ENCODE data around the gene ATP8A1.
A peak's percentile ranks its signal among the peaks of the same experiment; 100 is the strongest.
"Not testable (repeated sequence)": the region's sequence is repeated elsewhere in the genome, so short reads cannot be mapped to it uniquely, and the experiment has no call there.

Gene ATP8A1

DNA sequence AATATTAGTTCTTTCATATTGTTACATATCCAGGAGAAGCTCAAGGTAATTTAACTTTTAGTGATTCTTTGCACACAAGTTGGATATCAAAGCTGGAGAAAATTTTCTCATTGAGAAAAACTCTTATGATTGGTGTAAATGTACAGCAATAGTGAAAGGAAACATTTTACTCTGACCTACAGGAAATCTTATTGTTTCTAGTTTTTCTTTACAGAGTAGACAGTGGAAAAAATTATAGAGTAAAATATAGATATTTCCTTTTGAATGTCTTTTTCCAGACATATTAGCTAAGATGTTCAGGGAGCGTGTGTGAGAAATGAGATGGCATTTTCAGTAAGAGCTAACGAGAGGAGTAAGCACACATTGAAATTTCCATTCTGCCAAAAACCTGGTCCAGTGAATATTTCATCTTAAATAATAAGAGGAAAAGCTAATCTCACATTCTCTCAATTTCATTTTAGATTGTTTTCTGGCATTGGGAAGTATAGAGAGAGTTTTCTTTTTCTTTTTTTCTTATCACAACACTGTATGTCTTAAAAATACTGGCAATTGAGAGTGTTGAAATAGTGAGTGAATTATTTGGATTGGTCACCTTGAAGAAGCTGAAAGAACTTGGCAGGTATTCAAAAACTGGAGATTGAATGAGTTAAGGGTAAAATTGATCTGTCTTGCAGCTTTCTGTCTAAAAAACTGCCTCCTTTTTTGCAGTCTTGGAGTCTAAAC is 15.6 kb upstream of the ATP8A1 start:
- no peaks in the 10 kb centered on the region for H3K27me3 ChIP-seq (ENCODE audit: control insufficient read depth, insufficient read depth, low read length)
- no peak overlapping the region for H3K4me3 ChIP-seq (ENCODE audit: low read depth, low read length)
- H3K27ac ChIP-seq (ENCODE audit: low read depth, low read length) = no peak overlapping the region
- H3K36me3 ChIP-seq (ENCODE audit: control insufficient read depth, insufficient read depth, low read length) = no peaks in the 10 kb centered on the region
- peaks cover 7% of the 10 kb centered on the region; the same call in 1 of the 2 replicates for H3K4me1 ChIP-seq (ENCODE audit: control insufficient read depth, insufficient read depth, low read length)
- no peak overlapping the region for H3K9ac ChIP-seq (ENCODE audit: low read depth, low read length)
- no peaks in the 10 kb centered on the region for H3K9me3 ChIP-seq (ENCODE audit: control insufficient read depth, insufficient read depth, low read length)

DNA sequence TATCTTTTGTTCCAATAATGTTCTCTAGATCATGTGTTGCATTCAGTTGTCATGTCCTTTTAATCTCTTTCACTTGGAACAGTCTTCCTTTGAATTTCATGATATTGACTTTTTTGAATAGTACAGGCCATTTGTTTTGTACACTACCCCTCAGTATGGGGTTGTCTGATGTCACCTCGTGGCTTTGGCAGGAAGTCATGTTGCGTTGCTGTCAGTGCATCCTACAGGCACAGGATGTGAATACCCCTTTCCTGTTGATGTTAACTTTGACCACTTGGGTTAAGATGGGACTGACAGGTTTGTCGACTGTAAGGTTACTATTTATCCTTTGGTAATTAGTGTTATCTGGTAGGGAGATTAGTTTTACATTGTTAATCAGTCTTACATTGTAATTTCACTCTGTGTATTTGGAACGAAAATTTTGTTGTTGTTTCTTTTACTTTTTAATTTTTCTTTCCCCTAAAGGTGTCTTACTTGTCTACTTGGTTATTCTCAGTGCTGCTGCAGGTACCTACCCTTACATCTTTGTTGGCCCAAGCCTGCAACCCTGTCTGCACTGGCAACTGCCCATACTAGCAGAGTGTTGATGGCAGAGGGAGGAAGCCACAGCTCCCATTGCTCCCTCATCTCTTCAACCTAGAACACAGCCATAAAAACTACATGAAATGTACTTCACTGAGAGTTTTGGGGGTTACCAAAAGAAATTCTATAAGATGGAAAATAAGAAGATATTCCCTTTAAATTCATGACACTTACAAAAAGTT is 14.7 kb upstream of the ATP8A1 start:
- no peak overlapping the region for H3K27ac ChIP-seq (ENCODE audit: low read depth, low read length)
- H3K27me3 ChIP-seq (ENCODE audit: control insufficient read depth, insufficient read depth, low read length) = no peaks in the 10 kb centered on the region
- no peaks in the 10 kb centered on the region for H3K36me3 ChIP-seq (ENCODE audit: control insufficient read depth, insufficient read depth, low read length)
- no peaks in the 10 kb centered on the region for H3K9me3 ChIP-seq (ENCODE audit: control insufficient read depth, insufficient read depth, low read length)
- H3K4me1 ChIP-seq (ENCODE audit: control insufficient read depth, insufficient read depth, low read length) = peaks cover 7% of the 10 kb centered on the region; the same call in 1 of the 2 replicates
- no peak overlapping the region for H3K9ac ChIP-seq (ENCODE audit: low read depth, low read length)
- no peak overlapping the region for H3K4me3 ChIP-seq (ENCODE audit: low read depth, low read length)

DNA sequence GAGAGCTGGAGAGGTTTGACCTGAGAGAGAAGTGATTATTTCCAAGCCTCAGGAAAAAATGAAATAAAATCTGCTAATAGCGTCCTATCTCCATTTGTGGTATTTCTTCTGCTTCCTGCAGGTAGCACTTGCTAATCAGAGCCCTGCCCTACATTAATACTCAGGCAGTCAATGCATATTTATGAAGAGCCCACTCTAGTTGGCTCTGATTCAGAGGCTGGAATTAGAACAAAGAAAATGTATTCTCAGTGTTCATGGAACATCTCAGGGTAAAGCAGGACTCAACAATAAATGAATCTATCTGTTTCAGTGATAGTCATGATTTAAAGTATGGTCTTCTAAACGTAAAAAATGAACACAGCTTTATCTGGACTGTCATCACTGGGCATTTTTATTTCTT is 1.4 kb upstream of the ATP8A1 start:
- Histone ChIP-seq H3K27me3 (ENCODE audit: control insufficient read depth, insufficient read depth, low read length) (peaks cover 10% of the 10 kb centered on the region), H3K27ac (ENCODE audit: low read depth, low read length) (no peak overlapping the region), H3K4me1 (ENCODE audit: control insufficient read depth, insufficient read depth, low read length) (peaks cover 19% of the 10 kb centered on the region), H3K9me3 (ENCODE audit: control insufficient read depth, insufficient read depth, low read length) (no peaks in the 10 kb centered on the region), H3K4me3 (ENCODE audit: low read depth, low read length) (peak overlapping the region; percentile 78), H3K9ac (ENCODE audit: low read depth, low read length) (no peak overlapping the region), H3K36me3 (ENCODE audit: control insufficient read depth, insufficient read depth, low read length) (no peaks in the 10 kb centered on the region)

- Histone ChIP-seq H3K36me3 (ENCODE audit: control insufficient read depth, insufficient read depth, low read length) (no peaks in the 10 kb centered on the region), H3K27me3 (ENCODE audit: control insufficient read depth, insufficient read depth, low read length) (peaks cover 10% of the 10 kb centered on the region), H3K9ac (ENCODE audit: low read depth, low read length) (peak overlapping the region; percentile 45), H3K27ac (ENCODE audit: low read depth, low read length) (no peak overlapping the region), H3K4me3 (ENCODE audit: low read depth, low read length) (peak overlapping the region; percentile 78), H3K9me3 (ENCODE audit: control insufficient read depth, insufficient read depth, low read length) (no peaks in the 10 kb centered on the region), H3K4me1 (ENCODE audit: control insufficient read depth, insufficient read depth, low read length) (peaks cover 19% of the 10 kb centered on the region)
Observed at GRCh38 chr4:42656679-42656943, 294 bp downstream of the ATP8A1 start.

DNA sequence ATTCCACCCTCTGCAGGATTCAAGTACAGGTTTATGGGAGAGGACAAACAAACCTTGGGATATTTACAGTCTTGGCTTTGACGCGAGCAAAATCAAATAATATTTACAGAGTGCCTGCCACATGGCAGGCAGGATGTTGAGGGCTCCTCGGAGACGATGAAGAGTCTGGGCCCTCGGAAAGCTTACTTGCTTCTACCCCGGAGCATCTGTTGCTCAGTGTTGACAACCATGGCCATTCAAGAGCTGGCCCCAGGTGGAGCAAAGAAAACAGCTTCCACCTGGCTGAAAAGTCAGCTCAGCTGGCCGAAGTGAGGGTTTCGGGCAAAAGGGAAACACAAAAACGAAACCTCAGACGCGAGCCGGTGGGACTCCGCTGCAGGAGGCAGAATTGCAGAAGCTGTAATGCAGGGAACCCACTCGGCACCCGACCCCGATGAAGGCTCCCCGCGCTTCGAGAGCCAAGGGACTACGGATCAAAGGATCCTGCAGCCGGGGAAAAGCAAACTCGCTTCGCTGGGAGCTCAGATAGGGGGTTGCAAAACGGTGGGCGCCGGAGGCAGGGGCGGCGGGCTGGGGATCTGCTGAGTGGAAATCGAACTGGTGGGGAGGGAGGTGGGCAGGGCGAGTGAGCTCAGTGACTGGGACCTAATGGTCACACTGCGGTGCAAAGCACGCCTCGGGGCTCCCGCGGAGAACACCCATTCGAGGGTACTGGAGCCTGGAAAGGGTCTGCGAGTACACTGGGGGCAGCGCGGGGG is 805 bp downstream of the ATP8A1 start:
- no peaks in the 10 kb centered on the region for H3K36me3 ChIP-seq (ENCODE audit: control insufficient read depth, insufficient read depth, low read length)
- H3K27me3 ChIP-seq (ENCODE audit: control insufficient read depth, insufficient read depth, low read length) = peaks cover 10% of the 10 kb centered on the region
- no peak overlapping the region for H3K27ac ChIP-seq (ENCODE audit: low read depth, low read length)
- H3K9me3 ChIP-seq (ENCODE audit: control insufficient read depth, insufficient read depth, low read length) = no peaks in the 10 kb centered on the region
- peaks cover 19% of the 10 kb centered on the region for H3K4me1 ChIP-seq (ENCODE audit: control insufficient read depth, insufficient read depth, low read length)
- H3K4me3 ChIP-seq (ENCODE audit: low read depth, low read length) = peak overlapping the region; percentile 78
- H3K9ac ChIP-seq (ENCODE audit: low read depth, low read length) = peak overlapping the region; percentile 45

GRCh38 chr4:42655269-42655637 is 1.7 kb downstream of the ATP8A1 start:
- H3K27ac ChIP-seq (ENCODE audit: low read depth, low read length) = no peak overlapping the region
- H3K9me3 ChIP-seq (ENCODE audit: control insufficient read depth, insufficient read depth, low read length) = no peaks in the 10 kb centered on the region
- H3K36me3 ChIP-seq (ENCODE audit: control insufficient read depth, insufficient read depth, low read length) = no peaks in the 10 kb centered on the region
- H3K4me1 ChIP-seq (ENCODE audit: control insufficient read depth, insufficient read depth, low read length) = peaks cover 19% of the 10 kb centered on the region
- peaks cover 10% of the 10 kb centered on the region for H3K27me3 ChIP-seq (ENCODE audit: control insufficient read depth, insufficient read depth, low read length)
- H3K4me3 ChIP-seq (ENCODE audit: low read depth, low read length) = peak overlapping the region; percentile 78; the same call in 1 of the 2 replicates
- H3K9ac ChIP-seq (ENCODE audit: low read depth, low read length) = no peak overlapping the region

DNA sequence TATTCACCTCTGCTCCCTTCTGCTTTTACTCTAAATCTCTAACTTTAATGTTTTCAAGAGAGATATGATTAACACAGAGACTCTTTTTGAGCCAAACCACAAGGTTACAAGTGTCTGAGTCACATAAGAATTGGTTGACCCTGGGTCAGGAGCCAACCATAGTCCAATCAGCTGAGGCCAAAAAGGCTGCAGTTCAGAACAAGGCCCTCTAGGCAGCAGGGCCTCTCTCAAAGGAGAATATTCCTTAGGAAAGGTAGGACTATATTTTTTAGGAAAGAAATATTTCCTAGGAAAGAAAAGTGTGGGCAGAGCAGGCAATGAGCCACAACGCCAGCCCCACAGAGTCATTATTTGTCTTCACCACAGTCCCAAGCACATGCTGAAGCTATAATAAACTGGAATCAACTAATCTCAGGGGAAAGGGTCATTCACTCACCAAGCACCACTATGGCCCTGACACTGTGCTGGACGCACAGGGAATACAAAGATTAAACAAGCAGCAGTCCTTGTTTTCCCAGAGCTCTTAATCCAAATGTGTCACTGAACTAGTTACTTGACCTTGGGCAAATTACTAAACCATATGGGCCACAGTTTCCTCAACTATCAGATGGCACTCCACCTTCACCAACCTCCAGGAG is 2.2 kb downstream of the ATP8A1 start:
- peaks cover 19% of the 10 kb centered on the region for H3K4me1 ChIP-seq (ENCODE audit: control insufficient read depth, insufficient read depth, low read length)
- H3K27ac ChIP-seq (ENCODE audit: low read depth, low read length) = no peak overlapping the region
- H3K9ac ChIP-seq (ENCODE audit: low read depth, low read length) = no peak overlapping the region
- H3K4me3 ChIP-seq (ENCODE audit: low read depth, low read length) = 0 out of 2 replicates have a peak overlapping the region, but pooled peaks have one; percentile 78
- peaks cover 10% of the 10 kb centered on the region for H3K27me3 ChIP-seq (ENCODE audit: control insufficient read depth, insufficient read depth, low read length)
- H3K9me3 ChIP-seq (ENCODE audit: control insufficient read depth, insufficient read depth, low read length) = no peaks in the 10 kb centered on the region
- H3K36me3 ChIP-seq (ENCODE audit: control insufficient read depth, insufficient read depth, low read length) = no peaks in the 10 kb centered on the region

DNA sequence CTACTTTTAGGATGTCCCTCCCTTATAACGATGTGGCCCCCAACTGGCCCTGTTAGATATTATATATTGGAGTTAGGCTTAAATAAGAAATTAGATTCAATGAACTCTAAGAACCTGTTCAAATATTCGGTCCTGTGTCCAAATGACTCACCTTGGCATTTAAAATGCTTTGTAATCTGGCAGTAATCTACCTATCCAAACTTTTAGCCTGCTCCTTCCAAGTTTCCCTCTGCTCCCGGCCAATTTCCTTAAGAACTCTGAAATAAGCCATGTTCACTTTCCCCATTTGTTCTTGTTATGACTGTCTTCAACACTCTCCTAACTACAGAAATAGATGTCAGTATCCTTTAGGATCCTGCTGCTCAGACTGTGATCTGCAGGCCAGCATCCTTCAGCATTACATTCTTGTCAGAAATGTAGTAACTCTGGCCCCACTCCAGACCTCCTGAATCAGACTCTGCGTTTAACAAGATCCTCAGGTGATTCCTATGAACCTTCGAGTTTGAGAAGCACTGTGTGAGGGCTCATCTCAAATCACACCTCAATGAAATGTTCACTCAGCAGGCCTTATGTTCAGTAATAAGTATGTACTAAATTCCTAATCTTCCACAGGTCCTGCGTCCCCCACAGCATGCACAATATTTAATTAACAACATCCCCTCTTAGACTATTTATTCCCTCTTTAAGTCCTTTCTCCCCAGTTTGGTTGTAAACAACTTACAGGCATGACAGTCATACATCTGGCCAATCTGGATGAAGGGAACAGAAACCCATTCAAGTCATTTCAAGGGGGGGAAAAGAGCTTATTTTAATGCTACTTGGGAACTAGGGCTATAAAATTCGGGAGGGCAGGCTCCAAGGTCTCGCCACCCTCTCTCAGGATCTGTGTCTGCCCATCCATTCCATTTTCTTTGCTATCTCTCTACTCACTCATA is 3.0 kb downstream of the ATP8A1 start:
- Histone ChIP-seq H3K27me3 (ENCODE audit: control insufficient read depth, insufficient read depth, low read length) (peaks cover 10% of the 10 kb centered on the region), H3K9me3 (ENCODE audit: control insufficient read depth, insufficient read depth, low read length) (no peaks in the 10 kb centered on the region), H3K4me3 (ENCODE audit: low read depth, low read length) (no peak overlapping the region), H3K36me3 (ENCODE audit: control insufficient read depth, insufficient read depth, low read length) (no peaks in the 10 kb centered on the region), H3K9ac (ENCODE audit: low read depth, low read length) (no peak overlapping the region), H3K4me1 (ENCODE audit: control insufficient read depth, insufficient read depth, low read length) (peaks cover 19% of the 10 kb centered on the region), H3K27ac (ENCODE audit: low read depth, low read length) (no peak overlapping the region)

DNA sequence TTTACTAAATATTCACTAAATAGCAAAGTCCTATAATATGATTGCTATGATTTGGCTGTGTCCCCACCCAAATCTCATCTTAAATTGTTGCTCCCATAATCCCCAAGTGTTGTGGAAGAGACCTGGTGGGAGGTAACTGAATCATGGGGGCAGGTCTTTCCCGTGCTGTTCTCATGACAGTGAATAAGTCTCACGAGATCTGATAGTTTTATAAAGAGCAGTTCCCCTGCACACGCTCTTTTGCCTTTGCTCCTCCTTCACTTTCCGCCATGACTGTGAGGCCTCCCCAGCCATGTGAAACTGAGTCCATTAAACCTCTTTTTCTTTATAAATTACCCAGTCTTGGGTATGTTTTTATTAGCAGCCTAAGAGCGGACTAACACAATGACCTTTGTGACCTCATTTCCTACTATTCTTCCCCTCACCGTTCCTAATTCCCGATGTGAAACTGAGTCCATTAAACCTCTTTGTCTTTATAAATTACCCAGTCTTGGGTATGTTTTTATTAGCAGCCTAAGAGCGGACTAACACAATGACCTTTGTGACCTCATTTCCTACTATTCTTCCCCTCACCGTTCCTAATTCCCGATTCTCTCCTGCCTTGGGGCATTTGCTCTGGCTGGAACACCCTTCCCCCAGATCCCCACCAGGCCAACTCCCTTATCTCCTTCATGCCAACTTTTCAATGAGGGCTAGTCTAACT is 4.2 kb downstream of the ATP8A1 start:
- not testable (repeated sequence) for H3K4me3 ChIP-seq (ENCODE audit: low read depth, low read length); H3K9me3 ChIP-seq (ENCODE audit: control insufficient read depth, insufficient read depth, low read length); H3K4me1 ChIP-seq (ENCODE audit: control insufficient read depth, insufficient read depth, low read length); H3K9ac ChIP-seq (ENCODE audit: low read depth, low read length); H3K36me3 ChIP-seq (ENCODE audit: control insufficient read depth, insufficient read depth, low read length); H3K27ac ChIP-seq (ENCODE audit: low read depth, low read length)
- H3K27me3 ChIP-seq (ENCODE audit: control insufficient read depth, insufficient read depth, low read length) = peaks cover 10% of the 10 kb centered on the region

DNA sequence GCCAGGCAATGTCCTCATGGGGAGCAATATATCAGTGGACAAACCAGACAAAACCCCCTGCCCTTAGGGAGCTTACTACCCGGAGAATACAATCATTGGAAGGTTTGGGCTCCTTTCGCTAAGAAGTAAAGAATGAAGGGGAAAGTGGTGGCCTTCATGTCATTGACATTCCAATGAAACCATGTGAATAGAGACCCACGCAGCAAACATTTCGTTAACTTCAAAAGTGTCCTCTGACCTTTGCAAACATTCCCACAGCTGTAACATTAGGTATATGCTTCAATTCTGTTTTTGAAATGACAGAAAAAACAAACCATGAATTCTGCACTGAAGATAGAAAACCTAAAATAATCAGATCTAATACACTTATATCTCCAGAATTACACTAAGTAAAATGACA is 7.0 kb downstream of the ATP8A1 start:
- 0 out of 2 replicates have a peak, but pooled peaks cover under 1% of the 10 kb centered on the region for H3K27me3 ChIP-seq (ENCODE audit: control insufficient read depth, insufficient read depth, low read length)
- no peak overlapping the region for H3K4me3 ChIP-seq (ENCODE audit: low read depth, low read length)
- no peak overlapping the region for H3K27ac ChIP-seq (ENCODE audit: low read depth, low read length)
- H3K36me3 ChIP-seq (ENCODE audit: control insufficient read depth, insufficient read depth, low read length) = no peaks in the 10 kb centered on the region
- H3K4me1 ChIP-seq (ENCODE audit: control insufficient read depth, insufficient read depth, low read length) = no peaks in the 10 kb centered on the region
- H3K9me3 ChIP-seq (ENCODE audit: control insufficient read depth, insufficient read depth, low read length) = no peaks in the 10 kb centered on the region
- H3K9ac ChIP-seq (ENCODE audit: low read depth, low read length) = no peak overlapping the region

All from HUES48 (cell line).